Epidermal melanocyte (primary cell): ENCODE results near the gene LPAR1.

ENCODE experiments used
- DNase-seq: peaks from one replicate; pipeline ENCODE4 v3.0.0; 2011; ENCODE audit warnings: low spot score; ENCODE audit not compliant: insufficient read length

The LPAR1 gene

GRCh38 chr9:111037708-111038330, 451 bp downstream of the LPAR1 start:
- no peak for DNase-seq

DNA sequence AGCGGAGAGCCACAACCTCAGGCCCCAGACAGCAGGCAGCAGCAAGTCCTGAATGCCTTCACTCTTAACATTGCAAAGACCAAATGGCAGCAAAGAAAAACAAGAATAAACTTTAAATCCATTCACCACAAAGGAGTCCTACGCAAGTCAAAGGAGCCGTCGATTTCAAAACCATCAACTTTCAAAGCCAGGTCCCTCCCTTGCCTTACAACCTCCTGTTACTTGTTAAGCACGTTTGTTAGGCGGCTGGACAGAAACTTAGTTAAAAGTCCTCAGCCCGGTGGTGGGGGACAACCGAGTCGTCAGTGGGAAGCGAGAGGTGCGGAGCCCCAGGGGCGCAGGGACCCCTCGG, 938 bp downstream of the LPAR1 start:
- DNase-seq = no peak

- no peak for DNase-seq
Measured at GRCh38 chr9:111036946-111037345, 1.3 kb downstream of the LPAR1 start.

- no peak for DNase-seq
Measured at GRCh38 chr9:111036429-111036789, 1.9 kb downstream of the LPAR1 start.

GRCh38 chr9:111035543-111036428, 2.5 kb downstream of the LPAR1 start:
- DNase-seq = no peak

GRCh38 chr9:111034898-111035539, 3.3 kb downstream of the LPAR1 start:
- no peak for DNase-seq

- no peak for DNase-seq
Measured at GRCh38 chr9:111034170-111034897, 3.9 kb downstream of the LPAR1 start.

- DNase-seq = no peak
Measured at GRCh38 chr9:111030492-111030891, 7.8 kb downstream of the LPAR1 start.

- DNase-seq = no peak
Measured at GRCh38 chr9:111029260-111029659, 9.0 kb downstream of the LPAR1 start.

- DNase-seq = no peak
Measured at GRCh38 chr9:111027798-111028197, 10.5 kb downstream of the LPAR1 start.

DNA sequence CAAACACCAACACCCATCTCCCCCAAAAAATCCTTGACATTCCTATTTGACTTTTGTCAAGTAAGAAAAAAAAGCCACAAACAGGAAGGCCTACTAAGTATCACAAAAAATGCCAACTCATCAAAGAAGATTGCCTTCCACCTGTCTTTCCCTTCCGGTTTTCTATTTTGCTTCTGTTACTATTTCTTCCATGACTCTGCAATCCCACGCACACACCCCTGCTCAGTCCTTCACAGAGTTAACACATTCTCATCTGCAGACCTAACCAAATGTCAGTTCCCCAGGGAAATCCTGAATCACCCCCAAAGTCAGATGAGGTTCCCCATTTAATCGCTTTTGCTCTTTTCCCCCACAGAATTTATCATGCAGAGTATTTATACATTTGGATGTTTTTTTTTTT, 15.1 kb downstream of the LPAR1 start:
- DNase-seq = no peak

DNA sequence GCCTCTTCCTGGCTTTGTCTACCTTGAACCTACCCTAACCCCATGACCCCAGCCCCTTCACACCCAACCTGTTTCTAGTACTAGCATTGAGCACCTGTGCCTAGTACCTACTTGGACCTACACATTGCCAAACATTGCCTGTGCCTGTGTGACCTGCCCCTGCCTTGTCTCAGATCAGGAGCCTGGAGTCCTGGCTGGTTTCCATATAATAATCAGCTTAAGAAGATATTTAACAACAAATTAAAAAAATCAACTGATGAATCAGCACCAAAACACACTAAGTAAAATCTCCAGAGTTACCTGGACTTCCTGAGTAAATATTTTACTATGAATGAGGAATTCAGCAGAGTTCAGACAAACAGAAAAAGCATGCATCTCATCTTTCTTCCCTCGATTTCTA, 17.7 kb downstream of the LPAR1 start:
- no peak for DNase-seq

- DNase-seq = no peak
Measured at GRCh38 chr9:111016426-111017045, 21.7 kb downstream of the LPAR1 start.

DNA sequence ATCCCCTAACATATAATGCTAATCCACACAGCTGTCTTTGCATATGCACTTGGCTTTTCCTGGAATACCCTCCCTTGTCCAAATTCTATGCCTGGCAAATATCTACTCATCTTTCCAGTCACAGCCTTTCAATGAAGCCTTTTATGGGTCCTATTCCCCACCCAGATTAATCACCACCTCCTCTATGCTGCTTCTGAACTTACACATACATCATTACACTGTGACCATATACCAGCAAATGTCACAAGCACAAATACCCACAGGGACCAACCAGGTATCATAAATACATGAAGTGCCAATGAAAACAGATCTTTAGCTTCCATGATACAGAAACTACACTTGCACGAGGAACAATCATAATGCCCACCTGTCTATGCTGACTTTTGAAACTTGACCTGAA, 22.3 kb downstream of the LPAR1 start:
- no peak for DNase-seq

DNA sequence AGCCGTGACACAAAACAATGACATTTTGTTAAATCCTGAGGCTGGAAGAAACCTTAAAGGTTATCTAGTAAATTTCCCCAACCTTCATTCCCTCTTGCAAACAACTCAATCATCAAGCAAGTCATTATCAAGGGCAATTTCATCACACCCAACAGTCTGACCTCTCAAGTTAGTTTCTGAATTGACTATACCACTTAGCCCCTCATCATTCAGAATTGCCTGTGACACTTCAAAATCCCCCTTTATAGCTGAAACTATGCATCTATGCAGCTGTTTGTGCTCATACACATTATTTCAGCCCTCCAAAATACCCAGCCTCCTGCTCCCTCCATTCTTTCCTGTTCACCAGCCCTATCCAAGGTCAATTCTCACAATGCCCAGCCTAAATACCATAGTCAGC, 24.6 kb downstream of the LPAR1 start:
- DNase-seq = no peak

DNA sequence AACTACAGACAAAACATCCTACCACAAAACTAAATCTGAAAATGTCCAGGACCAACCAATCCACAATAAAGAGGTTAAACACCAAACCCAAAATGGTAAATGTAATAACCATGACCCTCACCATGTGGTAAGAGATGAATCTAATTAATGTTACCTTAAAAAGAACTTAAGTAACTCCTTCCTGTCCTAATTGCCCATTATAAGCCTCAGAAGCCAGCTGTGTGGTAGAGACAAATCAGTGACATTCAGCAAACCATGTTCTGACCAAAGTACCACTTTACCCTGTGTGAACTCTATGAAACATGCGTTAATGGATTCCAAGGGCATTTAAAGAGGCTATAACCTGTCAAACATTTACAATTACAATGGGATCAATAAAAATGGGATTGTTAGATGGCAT, 25.0 kb downstream of the LPAR1 start:
- DNase-seq = no peak

DNA sequence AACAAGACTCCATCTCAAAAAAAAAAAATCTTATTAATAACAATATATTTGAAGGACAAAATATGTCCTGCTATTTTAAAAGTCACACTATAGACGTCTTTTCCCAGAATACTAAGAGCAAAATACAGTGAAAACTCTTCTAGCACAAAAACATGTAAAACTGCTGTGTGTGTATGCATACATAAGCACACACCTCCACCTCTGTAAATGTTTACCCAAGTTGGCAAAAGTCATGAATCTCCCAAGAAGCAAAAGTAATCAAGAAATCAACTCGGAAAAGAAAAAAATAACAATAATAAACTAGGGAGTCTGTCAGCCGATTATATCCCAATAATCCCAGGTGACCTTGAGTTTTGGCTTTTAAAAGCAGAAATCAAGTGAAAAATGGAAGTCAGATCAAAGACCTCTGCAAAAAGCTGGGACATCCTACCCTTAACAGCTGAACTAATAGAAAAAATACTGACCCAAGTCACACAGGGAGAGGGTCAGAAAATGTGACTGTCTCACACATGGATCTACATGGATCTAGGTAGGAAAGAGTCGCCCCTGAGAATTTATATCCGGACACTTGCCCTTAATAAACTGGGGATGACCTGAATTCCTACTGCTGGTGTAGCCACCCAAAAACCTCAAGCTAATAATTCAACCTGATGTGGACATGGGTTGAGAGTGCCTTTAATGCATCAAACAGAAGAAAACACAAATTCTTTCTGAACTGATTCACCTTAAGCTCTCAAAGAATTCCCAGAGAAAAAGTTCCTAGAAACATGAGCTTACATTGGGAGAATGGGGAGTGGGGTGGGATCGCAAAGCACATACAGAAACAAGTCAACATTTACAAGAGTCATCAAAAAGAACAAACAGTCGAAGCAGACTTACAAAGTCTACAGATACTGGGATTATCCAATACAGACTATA, 29.9 kb downstream of the LPAR1 start:
- no peak for DNase-seq

DNA sequence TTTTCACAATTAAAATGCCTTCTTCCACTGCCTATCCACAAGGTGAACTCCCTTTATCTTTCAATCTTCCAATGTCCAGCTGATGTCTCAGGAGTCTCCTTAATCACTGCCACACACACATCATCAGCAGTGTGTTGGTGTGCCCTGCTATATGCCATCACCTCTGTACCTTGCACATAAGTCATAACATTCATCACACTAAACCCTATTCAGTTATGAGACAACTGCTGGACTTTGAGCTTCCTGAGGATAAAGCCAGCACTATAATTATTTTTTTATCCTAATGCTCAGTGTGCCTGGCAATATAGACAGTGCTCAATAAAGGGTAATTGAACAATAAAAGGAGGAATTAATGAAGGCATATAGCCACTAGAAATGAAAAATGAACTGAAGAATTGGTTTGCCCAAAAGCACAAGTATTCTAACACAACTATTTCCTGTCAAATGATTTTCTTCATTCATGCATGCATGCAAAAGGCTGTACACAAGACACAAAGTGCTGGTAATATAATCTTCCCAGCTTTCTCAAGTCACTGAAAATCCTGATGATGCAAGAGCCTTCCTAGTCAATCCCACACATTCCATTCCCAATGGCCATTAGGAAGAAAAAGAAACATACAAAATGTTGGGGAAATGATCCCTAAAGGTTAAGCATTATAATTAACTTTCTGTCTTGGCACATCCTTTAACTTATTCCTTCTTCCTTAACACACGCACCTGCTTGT, 32.4 kb downstream of the LPAR1 start:
- DNase-seq = no peak

- no peak for DNase-seq
Measured at GRCh38 chr9:111004936-111005335, 33.3 kb downstream of the LPAR1 start.

DNA sequence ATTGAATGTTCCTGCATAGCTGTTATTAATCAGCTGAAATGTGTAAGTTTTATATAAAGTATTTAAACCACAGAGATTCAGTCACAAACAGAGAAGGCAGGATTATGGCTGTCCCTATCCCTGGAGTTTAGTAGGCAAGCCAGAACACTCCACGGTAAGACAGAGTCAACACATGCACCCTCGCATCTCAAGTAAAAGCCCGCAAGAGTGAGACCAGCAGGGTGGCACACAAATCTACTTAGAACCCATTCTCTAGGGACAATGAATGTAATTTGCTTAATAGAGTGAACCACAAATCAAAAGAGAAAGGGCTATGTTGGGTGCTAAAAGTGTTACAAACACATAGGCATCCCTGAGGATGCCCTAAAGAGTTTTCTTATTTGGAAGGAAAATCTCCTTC, 35.1 kb downstream of the LPAR1 start:
- no peak for DNase-seq
